Brain microvascular endothelial cell (primary cell): ENCODE results near the gene ZBP1.

ENCODE experiments used
- DNase-seq: peaks from one replicate; pipeline ENCODE4 v3.0.0-alpha.2; 2020
- H3K27ac ChIP-seq: fragments of 250-450 bp; sonication (Bioruptor Pico); 2 replicates; pipeline ENCODE4 v1.5.1; 2020; ENCODE audit warnings: mild to moderate bottlenecking, moderate library complexity
- H3K27me3 ChIP-seq: fragments of 250-450 bp; sonication (Bioruptor Pico); replicated peaks from 2 replicates; pipeline ENCODE4 v1.5.1; 2020; ENCODE audit warnings: mild to moderate bottlenecking
- H3K36me3 ChIP-seq: fragments of 250-450 bp; sonication (Bioruptor Pico); replicated peaks from 2 replicates; pipeline ENCODE4 v1.5.1; 2020; ENCODE audit warnings: mild to moderate bottlenecking
- H3K4me3 ChIP-seq: 2 replicates; pipeline ENCODE4 v1.5.1; 2011; ENCODE audit warnings: low read depth, mild to moderate bottlenecking, control low read depth, low read length, moderate library complexity
- in situ Hi-C: cut with HindIII; loops from 2 replicates; pipeline ENCODE4 v1.10.0; 2017; ENCODE audit warnings: low sequenced_read_pairs, low pct_ligation_motif_present
- TF ChIP-seq, protein P1 (sequence below): IDR thresholded peaks from 2 replicates; pipeline ENCODE4 v1.5.1; 2011; ENCODE audit warnings: low read depth, mild to moderate bottlenecking, moderate library complexity, low read length, control low read depth, inconsistent platforms; ENCODE audit errors: missing control alignments

ZBP1 gene

DNA sequence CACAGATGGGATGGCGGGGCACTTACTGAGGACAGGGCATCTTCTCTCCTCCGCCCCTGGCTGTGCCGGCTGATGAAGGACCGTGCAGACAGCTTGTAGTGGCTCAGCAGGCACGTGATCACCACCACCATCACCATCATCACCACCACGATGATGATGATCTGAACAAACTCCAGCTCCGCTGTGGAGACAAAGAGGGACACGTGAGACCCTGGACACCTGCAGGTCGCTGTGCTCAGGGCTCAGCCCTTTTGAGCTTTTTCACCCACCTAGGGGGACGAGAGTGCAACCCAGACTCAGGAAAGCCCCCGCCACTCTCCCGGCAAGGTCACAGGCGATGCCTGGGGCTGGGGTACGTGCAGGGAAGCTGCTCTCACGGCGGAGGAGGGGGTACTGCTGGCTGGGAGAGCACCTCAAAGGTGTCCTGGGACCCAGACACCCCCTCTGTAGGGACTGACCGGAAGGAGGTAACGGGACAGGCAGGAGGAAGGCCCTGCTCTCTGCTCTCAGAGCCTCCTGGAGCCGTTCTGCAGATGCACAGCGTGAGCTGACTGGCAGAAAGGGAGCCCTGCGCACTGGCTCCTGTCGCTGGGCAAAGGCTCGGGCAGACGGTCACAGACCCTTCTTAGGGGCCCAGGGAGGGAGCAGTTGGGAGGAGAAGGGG, 39.4 kb upstream of the ZBP1 start:
- Histone ChIP-seq H3K4me3 (no peak overlapping the region), H3K27me3 (no peaks in the 10 kb centered on the region), H3K36me3 (peaks cover 24% of the 10 kb centered on the region), H3K27ac (no peak overlapping the region)
- in situ Hi-C loops: no loop called here
- no peak for DNase-seq
- TF ChIP-seq, protein P1, sequence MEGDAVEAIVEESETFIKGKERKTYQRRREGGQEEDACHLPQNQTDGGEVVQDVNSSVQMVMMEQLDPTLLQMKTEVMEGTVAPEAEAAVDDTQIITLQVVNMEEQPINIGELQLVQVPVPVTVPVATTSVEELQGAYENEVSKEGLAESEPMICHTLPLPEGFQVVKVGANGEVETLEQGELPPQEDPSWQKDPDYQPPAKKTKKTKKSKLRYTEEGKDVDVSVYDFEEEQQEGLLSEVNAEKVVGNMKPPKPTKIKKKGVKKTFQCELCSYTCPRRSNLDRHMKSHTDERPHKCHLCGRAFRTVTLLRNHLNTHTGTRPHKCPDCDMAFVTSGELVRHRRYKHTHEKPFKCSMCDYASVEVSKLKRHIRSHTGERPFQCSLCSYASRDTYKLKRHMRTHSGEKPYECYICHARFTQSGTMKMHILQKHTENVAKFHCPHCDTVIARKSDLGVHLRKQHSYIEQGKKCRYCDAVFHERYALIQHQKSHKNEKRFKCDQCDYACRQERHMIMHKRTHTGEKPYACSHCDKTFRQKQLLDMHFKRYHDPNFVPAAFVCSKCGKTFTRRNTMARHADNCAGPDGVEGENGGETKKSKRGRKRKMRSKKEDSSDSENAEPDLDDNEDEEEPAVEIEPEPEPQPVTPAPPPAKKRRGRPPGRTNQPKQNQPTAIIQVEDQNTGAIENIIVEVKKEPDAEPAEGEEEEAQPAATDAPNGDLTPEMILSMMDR: no peak

DNA sequence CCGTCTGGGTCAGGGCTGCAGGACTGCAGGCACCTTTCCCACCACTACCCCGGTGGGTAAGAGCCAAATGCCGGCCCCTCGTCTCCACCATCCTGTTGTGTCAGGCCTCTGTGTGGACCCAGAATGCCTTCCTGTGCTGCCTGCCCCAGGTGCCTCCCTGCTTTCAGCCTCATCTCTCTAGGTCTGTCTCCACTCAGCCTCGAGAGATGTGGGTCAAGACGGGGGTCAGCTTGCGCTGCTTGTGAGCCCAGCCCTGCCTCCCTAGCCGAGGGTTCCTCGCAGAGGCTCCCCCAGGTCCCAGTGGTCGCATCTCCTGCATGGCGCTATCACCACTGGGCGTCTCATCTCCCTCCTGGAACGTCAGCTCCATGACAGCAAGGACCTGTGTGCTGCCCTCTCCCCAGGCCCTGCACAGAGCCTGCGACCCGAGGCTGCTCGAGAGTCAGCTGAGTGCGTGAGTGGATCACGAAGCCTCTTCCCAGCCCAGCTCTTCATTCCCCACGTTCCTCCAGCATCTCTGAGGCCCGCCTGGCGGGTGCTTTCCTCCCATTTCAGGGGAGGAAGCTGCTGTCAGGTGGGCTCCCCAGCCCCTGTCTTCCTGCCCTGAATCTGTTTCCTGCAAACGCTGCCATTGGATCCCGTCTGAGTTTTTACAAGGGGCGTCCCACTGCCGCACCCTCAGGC, 38.7 kb upstream of the ZBP1 start:
- in situ Hi-C loops: no loop called here
- TF ChIP-seq, protein P1: no peak
- DNase-seq: no peak
- H3K27me3 ChIP-seq: no peaks in the 10 kb centered on the region
- H3K4me3 ChIP-seq: no peak overlapping the region
- peaks cover 24% of the 10 kb centered on the region for H3K36me3 ChIP-seq
- no peak overlapping the region for H3K27ac ChIP-seq

DNA sequence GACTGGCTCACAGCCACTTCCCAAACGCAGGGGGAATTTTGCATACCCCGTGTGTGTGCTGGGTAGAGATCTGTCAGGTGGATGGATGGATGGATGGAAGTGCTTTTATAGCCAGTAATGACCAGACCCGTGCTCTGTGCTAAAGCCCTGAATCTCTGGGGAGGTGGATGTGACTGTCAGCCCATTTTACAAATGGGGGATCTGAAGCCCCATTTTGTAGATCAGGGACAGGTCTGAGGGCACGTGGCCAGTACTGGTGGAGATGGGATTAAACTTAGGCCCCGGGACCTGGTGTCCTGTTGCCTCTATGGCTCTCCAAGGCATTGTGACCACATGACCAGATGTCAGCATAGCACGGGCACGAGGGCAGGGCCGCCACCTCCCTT, 38.2 kb upstream of the ZBP1 start:
- H3K4me3 ChIP-seq: no peak overlapping the region
- no peak for DNase-seq
- in situ Hi-C loops: no loop called here
- H3K27me3 ChIP-seq: no peaks in the 10 kb centered on the region
- peaks cover 24% of the 10 kb centered on the region for H3K36me3 ChIP-seq
- TF ChIP-seq, protein P1: no peak
- H3K27ac ChIP-seq: no peak overlapping the region

GRCh38 chr20:57657535-57658446, 37.6 kb upstream of the ZBP1 start:
- H3K27me3 ChIP-seq: no peaks in the 10 kb centered on the region
- H3K36me3 ChIP-seq: peaks cover 25% of the 10 kb centered on the region
- H3K27ac ChIP-seq: no peak overlapping the region
- DNase-seq: no peak
- H3K4me3 ChIP-seq: no peak overlapping the region
- TF ChIP-seq, protein P1: no peak
- in situ Hi-C loops: no loop called here

GRCh38 chr20:57656821-57657534, 36.8 kb upstream of the ZBP1 start:
- DNase-seq: no peak
- Histone ChIP-seq H3K36me3 (peaks cover 33% of the 10 kb centered on the region), H3K27me3 (no peaks in the 10 kb centered on the region), H3K27ac (no peak overlapping the region), H3K4me3 (no peak overlapping the region)
- in situ Hi-C loops: no loop called here
- TF ChIP-seq, protein P1: no peak
